HG03439 (cell line): Measurements from ENCODE around the gene TBC1D17.

ENCODE experiments used
- ATAC-seq: cut with Tn5 transposase; IDR thresholded peaks from one replicate; pipeline ENCODE4 v1.9.1; 2021; ENCODE audit warnings: mild to moderate bottlenecking, moderate library complexity; ENCODE audit not compliant: unreplicated experiment

TBC1D17 gene

GRCh38 chr19:49847731-49848696 lies 29.5 kb upstream of the TBC1D17 start:
- no peak for ATAC-seq

- ATAC-seq = no peak
Measured at GRCh38 chr19:49848938-49849337, 28.6 kb upstream of the TBC1D17 start.

GRCh38 chr19:49849433-49850220 lies 27.9 kb upstream of the TBC1D17 start:
- ATAC-seq = no peak

GRCh38 chr19:49850221-49850486 lies 27.3 kb upstream of the TBC1D17 start:
- no peak for ATAC-seq

- peak; percentile 78 for ATAC-seq
Measured at GRCh38 chr19:49850487-49851342, 26.8 kb upstream of the TBC1D17 start, which contains the start of gene PTOV1. PTOV1 (plus strand) TSS chr19:49851159.

- peak; percentile 2 for ATAC-seq
Measured at GRCh38 chr19:49851456-49852259, 25.8 kb upstream of the TBC1D17 start.

GRCh38 chr19:49852631-49853126 lies 24.8 kb upstream of the TBC1D17 start:
- no peak for ATAC-seq

- ATAC-seq = no peak
Measured at GRCh38 chr19:49853852-49854377, 23.6 kb upstream of the TBC1D17 start.

- ATAC-seq = no peak
Measured at GRCh38 chr19:49854378-49855263, 22.9 kb upstream of the TBC1D17 start.

GRCh38 chr19:49855277-49855675 lies 22.2 kb upstream of the TBC1D17 start:
- no peak for ATAC-seq

- ATAC-seq = no peak
Measured at GRCh38 chr19:49855676-49856573, 21.6 kb upstream of the TBC1D17 start.

GRCh38 chr19:49856574-49857021 lies 20.9 kb upstream of the TBC1D17 start:
- no peak for ATAC-seq

GRCh38 chr19:49857061-49857837 lies 20.3 kb upstream of the TBC1D17 start:
- ATAC-seq = no peak

GRCh38 chr19:49857838-49858087 lies 19.7 kb upstream of the TBC1D17 start:
- no peak for ATAC-seq

GRCh38 chr19:49858088-49858985 lies 19.2 kb upstream of the TBC1D17 start:
- no peak for ATAC-seq

GRCh38 chr19:49859682-49860335 lies 17.7 kb upstream of the TBC1D17 start:
- ATAC-seq = no peak
